ENCODE results near the gene PDZRN4. TPM values are rescaled to one million over a fixed set of nuclear protein-coding genes. Genes with fewer than 3 reads are reported as not detected.
"Not testable (repeated sequence)": the region's sequence is repeated elsewhere in the genome, so short reads cannot be mapped to it uniquely, and the experiment has no call there.

The PDZRN4 gene
- total RNA-seq, 1 donor from 2014 or later, result 1.5 TPM

DNA sequence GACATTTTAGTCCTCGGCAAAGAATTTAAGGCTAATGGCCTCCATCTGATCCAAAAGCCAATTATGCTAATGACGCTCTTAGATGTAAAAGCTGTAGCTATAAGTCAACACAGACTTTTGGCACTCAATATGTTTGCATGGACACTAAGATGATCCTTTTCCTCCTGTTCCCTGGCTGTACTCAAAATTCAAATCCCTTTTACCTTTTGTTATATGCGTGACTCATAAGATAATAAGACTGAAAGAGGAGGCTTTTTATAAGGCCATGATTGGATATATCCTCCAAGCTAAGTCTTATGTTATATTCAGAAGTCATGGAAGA, 89.8 kb downstream of the PDZRN4 start:
- DNase-seq, result no peak
- no peaks in the 10 kb centered on the region for H3K36me3 Mint-ChIP-seq (ENCODE audit: unreplicated experiment)
- peaks cover 14% of the 10 kb centered on the region for H3K4me1 Mint-ChIP-seq (ENCODE audit: low read depth, unreplicated experiment)
- H3K27me3 Mint-ChIP-seq (ENCODE audit: unreplicated experiment), result no peaks in the 10 kb centered on the region
- no peaks in the 10 kb centered on the region for H3K9me3 Mint-ChIP-seq (ENCODE audit: unreplicated experiment)
- TF ChIP-seq, protein P1, sequence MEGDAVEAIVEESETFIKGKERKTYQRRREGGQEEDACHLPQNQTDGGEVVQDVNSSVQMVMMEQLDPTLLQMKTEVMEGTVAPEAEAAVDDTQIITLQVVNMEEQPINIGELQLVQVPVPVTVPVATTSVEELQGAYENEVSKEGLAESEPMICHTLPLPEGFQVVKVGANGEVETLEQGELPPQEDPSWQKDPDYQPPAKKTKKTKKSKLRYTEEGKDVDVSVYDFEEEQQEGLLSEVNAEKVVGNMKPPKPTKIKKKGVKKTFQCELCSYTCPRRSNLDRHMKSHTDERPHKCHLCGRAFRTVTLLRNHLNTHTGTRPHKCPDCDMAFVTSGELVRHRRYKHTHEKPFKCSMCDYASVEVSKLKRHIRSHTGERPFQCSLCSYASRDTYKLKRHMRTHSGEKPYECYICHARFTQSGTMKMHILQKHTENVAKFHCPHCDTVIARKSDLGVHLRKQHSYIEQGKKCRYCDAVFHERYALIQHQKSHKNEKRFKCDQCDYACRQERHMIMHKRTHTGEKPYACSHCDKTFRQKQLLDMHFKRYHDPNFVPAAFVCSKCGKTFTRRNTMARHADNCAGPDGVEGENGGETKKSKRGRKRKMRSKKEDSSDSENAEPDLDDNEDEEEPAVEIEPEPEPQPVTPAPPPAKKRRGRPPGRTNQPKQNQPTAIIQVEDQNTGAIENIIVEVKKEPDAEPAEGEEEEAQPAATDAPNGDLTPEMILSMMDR (IDR thresholded peaks at IDR 0.05; ENCODE audit: partially characterized antibody, unreplicated experiment), result no peak
- H3K4me3 Mint-ChIP-seq (ENCODE audit: unreplicated experiment), result no peak overlapping the region
- no peak overlapping the region for H3K27ac Mint-ChIP-seq (ENCODE audit: unreplicated experiment)

GRCh38 chr12:41280341-41281095, 92.4 kb downstream of the PDZRN4 start:
- H3K27me3 Mint-ChIP-seq (ENCODE audit: unreplicated experiment); H3K36me3 Mint-ChIP-seq (ENCODE audit: unreplicated experiment); H3K4me3 Mint-ChIP-seq (ENCODE audit: unreplicated experiment); DNase-seq; H3K9me3 Mint-ChIP-seq (ENCODE audit: unreplicated experiment); H3K27ac Mint-ChIP-seq (ENCODE audit: unreplicated experiment): not testable (repeated sequence)
- peaks cover 14% of the 10 kb centered on the region for H3K4me1 Mint-ChIP-seq (ENCODE audit: low read depth, unreplicated experiment)

DNA sequence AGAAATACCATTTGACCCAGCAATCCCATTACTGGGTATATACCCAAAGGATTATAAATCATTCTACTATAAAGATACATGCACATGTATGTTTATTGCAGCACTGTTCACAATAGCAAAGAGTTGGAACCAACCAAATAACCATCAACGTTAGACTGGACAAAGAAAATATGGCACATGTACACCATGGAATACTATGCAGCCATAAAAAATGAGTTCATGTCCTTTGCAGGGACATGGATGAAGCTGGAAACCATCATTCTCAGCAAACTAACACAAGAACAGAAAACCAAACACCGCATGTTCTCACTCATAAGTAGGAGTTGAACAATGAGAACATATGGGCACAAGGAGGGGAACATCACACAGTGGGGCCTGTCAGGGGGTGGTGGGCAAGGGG, 97.3 kb downstream of the PDZRN4 start:
- not testable (repeated sequence) for H3K4me3 Mint-ChIP-seq (ENCODE audit: unreplicated experiment); H3K9me3 Mint-ChIP-seq (ENCODE audit: unreplicated experiment); H3K4me1 Mint-ChIP-seq (ENCODE audit: low read depth, unreplicated experiment); H3K27ac Mint-ChIP-seq (ENCODE audit: unreplicated experiment); H3K27me3 Mint-ChIP-seq (ENCODE audit: unreplicated experiment); DNase-seq; H3K36me3 Mint-ChIP-seq (ENCODE audit: unreplicated experiment)

- Mint-ChIP-seq H3K36me3 (ENCODE audit: unreplicated experiment) (no peaks in the 10 kb centered on the region), H3K9me3 (ENCODE audit: unreplicated experiment) (no peaks in the 10 kb centered on the region), H3K27me3 (ENCODE audit: unreplicated experiment) (no peaks in the 10 kb centered on the region), H3K27ac (ENCODE audit: unreplicated experiment) (no peak overlapping the region), H3K4me3 (ENCODE audit: unreplicated experiment) (no peak overlapping the region), H3K4me1 (ENCODE audit: low read depth, unreplicated experiment) (peaks cover 4% of the 10 kb centered on the region)
- DNase-seq, result no peak
- TF ChIP-seq, protein P1 (IDR thresholded peaks at IDR 0.05; ENCODE audit: partially characterized antibody, unreplicated experiment), result no peak
These were observed 98.3 kb downstream of the PDZRN4 start for GRCh38 chr12:41286426-41286825.

DNA sequence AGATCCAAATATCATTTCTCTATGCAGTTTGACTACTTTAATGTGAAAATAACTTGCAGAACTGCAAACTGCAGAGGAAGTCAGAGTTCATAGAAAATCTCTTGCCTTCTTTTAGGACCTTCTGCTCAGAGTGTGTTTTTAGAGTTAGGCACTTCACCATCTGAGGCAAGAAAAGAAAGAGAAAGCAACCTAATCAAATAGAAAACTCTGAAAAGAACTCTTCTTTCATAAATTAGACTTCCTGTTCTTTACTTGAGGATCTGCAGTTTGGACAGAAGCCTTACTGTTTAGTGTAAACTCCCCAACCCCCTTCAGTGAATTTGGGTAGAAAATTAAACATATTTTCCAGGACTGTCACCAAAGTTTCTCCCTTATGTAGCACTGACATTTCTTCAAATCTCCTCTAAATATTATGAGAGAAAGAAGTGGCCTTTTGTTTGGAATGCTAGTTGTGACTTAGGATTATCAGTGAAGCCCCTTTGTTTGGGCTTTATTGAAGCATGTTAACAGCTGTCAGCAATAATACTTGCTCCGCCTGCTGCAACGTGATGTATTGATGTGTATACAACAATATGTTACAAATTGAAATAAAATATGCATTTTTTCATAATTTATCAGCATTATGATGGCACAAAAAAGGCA, 99.5 kb downstream of the PDZRN4 start:
- no peak for DNase-seq
- Mint-ChIP-seq H3K4me1 (ENCODE audit: low read depth, unreplicated experiment) (peaks cover 4% of the 10 kb centered on the region), H3K27ac (ENCODE audit: unreplicated experiment) (no peak overlapping the region), H3K4me3 (ENCODE audit: unreplicated experiment) (no peak overlapping the region), H3K36me3 (ENCODE audit: unreplicated experiment) (no peaks in the 10 kb centered on the region), H3K27me3 (ENCODE audit: unreplicated experiment) (peaks cover 3% of the 10 kb centered on the region), H3K9me3 (ENCODE audit: unreplicated experiment) (no peaks in the 10 kb centered on the region)
- TF ChIP-seq, protein P1 (IDR thresholded peaks at IDR 0.05; ENCODE audit: partially characterized antibody, unreplicated experiment), result no peak

DNA sequence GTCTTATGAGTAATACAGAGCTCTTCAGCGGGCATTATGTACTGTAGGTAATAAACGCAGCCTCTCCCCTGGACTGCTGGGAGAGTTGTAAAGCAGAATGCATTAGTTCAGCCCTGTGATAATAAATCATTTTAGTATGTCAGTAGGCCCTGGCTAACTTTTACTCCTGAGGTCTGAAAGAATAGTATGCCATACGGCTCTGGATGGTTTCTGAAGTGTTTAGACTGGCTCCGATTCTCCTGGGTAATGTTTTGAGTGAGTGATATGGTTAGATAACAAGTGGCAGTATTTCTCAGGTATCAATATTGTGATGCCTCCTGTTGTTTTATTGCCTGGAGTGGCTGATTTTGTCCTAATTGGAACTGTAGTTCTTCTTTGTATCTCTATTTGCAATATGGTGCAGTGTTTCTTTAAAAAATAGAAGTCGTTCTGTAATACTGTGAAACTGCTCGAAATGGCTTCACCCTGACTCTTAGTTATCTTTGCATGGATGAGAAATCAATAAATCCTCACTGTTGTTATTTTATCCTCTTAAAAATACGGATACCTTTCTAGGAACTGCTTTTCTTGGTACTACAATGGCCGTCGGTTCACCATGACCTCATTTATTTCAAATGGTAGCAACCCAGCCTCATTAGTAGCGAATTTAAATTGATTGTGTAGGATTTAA, 100.2 kb downstream of the PDZRN4 start:
- peaks cover 3% of the 10 kb centered on the region for H3K27me3 Mint-ChIP-seq (ENCODE audit: unreplicated experiment)
- H3K27ac Mint-ChIP-seq (ENCODE audit: unreplicated experiment), result no peak overlapping the region
- no peaks in the 10 kb centered on the region for H3K36me3 Mint-ChIP-seq (ENCODE audit: unreplicated experiment)
- H3K4me1 Mint-ChIP-seq (ENCODE audit: low read depth, unreplicated experiment), result peaks cover 4% of the 10 kb centered on the region
- no peak for DNase-seq
- no peaks in the 10 kb centered on the region for H3K9me3 Mint-ChIP-seq (ENCODE audit: unreplicated experiment)
- TF ChIP-seq, protein P1 (IDR thresholded peaks at IDR 0.05; ENCODE audit: partially characterized antibody, unreplicated experiment), result no peak
- no peak overlapping the region for H3K4me3 Mint-ChIP-seq (ENCODE audit: unreplicated experiment)
